Liver (tissue), 9 donors: ENCODE data around the gene PSPC1. TPM values are rescaled to one million over a fixed set of nuclear protein-coding genes. Genes with fewer than 3 reads are reported as not detected.
"Not testable (repeated sequence)": the region's sequence is repeated elsewhere in the genome, so short reads cannot be mapped to it uniquely, and the experiment has no call there.

ENCODE experiments used
- DNase-seq: peaks from one replicate; pipeline ENCODE4 v3.0.0-alpha.2; 2017; ENCODE audit warnings: low spot score
- H3K27ac ChIP-seq, 2 donors: one replicate each; pipeline ENCODE4 v1.7.0; 2013; ENCODE audit warnings: inconsistent platforms in 2 of 2, low read length in 2 of 2, control low read depth in 1 of 2, low read depth in 1 of 2, mild to moderate bottlenecking in 1 of 2
- H3K27me3 ChIP-seq, 4 donors: one replicate each; pipeline versions ENCODE4 v1.6.1 to v1.7.0; 2013; ENCODE audit warnings: low read length in 3 of 4, inconsistent platforms in 1 of 4, mild to moderate bottlenecking in 1 of 4, moderate library complexity in 1 of 4; ENCODE audit not compliant: control insufficient read depth in 4 of 4, insufficient read depth in 4 of 4
- H3K36me3 ChIP-seq, 4 donors: one replicate each; pipeline versions ENCODE4 v1.6.1 to v1.7.0; 2013; ENCODE audit warnings: low read length in 3 of 4, mild to moderate bottlenecking in 3 of 4, low read depth in 1 of 4, moderate library complexity in 1 of 4; ENCODE audit not compliant: control insufficient read depth in 4 of 4, insufficient read depth in 3 of 4
- H3K4me1 ChIP-seq, 4 donors: one replicate each; pipeline versions ENCODE4 v1.6.1 to v1.7.0; 2013; ENCODE audit warnings: low read length in 3 of 4, mild to moderate bottlenecking in 3 of 4, moderate library complexity in 1 of 4; ENCODE audit not compliant: control insufficient read depth in 4 of 4, insufficient read depth in 4 of 4
- H3K4me3 ChIP-seq, 3 donors: one replicate each; pipeline versions ENCODE4 v1.6.1 to v1.7.0; 2013; ENCODE audit warnings: low read length in 3 of 3, control low read depth in 1 of 3, low read depth in 1 of 3, mild to moderate bottlenecking in 1 of 3
- H3K9ac ChIP-seq, 2 donors: one replicate each; pipeline ENCODE4 v1.7.0; 2013; ENCODE audit warnings: low read length in 2 of 2, mild to moderate bottlenecking in 2 of 2, moderate library complexity in 2 of 2, control low read depth in 1 of 2, low read depth in 1 of 2
- H3K9me3 ChIP-seq, 4 donors: one replicate each; pipeline versions ENCODE4 v1.6.1 to v1.7.0; 2013; ENCODE audit warnings: low read length in 3 of 4; ENCODE audit not compliant: control insufficient read depth in 4 of 4
- CTCF ChIP-seq: fragments of 150-350 bp; IDR thresholded peaks from 2 replicates; pipeline ENCODE4 v1.5.1; 2017; ENCODE audit warnings: improper control_type of control experiment, low read depth, low read length; ENCODE audit not compliant: missing input control
- EGR1 ChIP-seq, 2 donors: IDR thresholded peaks; 2 replicates each; pipeline ENCODE4 v1.6.1; 2016 to 2018; ENCODE audit warnings: antibody characterized with exemption in 2 of 2, low read depth in 2 of 2
- FOXA1 ChIP-seq: IDR thresholded peaks from 2 replicates; pipeline ENCODE4 v1.6.1; 2016; ENCODE audit warnings: antibody characterized with exemption
- FOXA2 ChIP-seq: IDR thresholded peaks from 2 replicates; pipeline ENCODE4 v1.6.1; 2016; ENCODE audit warnings: antibody characterized with exemption
- HNF4A ChIP-seq, 2 donors: conservative IDR thresholded peaks; 2 replicates each; pipeline ENCODE4 v1.6.1; 2016; ENCODE audit warnings: antibody characterized with exemption in 2 of 2, mild to moderate bottlenecking in 2 of 2
- JUND ChIP-seq, 2 donors: IDR thresholded peaks; 2 replicates each; pipeline ENCODE4 v1.6.1; 2016; ENCODE audit warnings: antibody characterized with exemption in 2 of 2
- NR2F2 ChIP-seq: IDR thresholded peaks from 2 replicates; pipeline ENCODE4 v1.6.1; 2016; ENCODE audit warnings: antibody characterized with exemption
- RAD21 ChIP-seq, 2 donors: IDR thresholded peaks; 2 replicates each; pipeline ENCODE4 v1.6.1; 2016; ENCODE audit warnings: antibody characterized with exemption in 2 of 2, mild to moderate bottlenecking in 2 of 2
- REST ChIP-seq: IDR thresholded peaks from 2 replicates; pipeline ENCODE4 v1.6.1; 2016; ENCODE audit warnings: antibody characterized with exemption, mild to moderate bottlenecking
- RXRA ChIP-seq, 2 donors: IDR thresholded peaks; 2 replicates each; pipeline ENCODE4 v1.6.1; 2017 to 2018; ENCODE audit warnings: antibody characterized with exemption in 2 of 2, mild to moderate bottlenecking in 1 of 2
- SP1 ChIP-seq: IDR thresholded peaks from 2 replicates; pipeline ENCODE4 v1.6.1; 2018; ENCODE audit warnings: antibody characterized with exemption, mild to moderate bottlenecking
- TAF1 ChIP-seq: conservative IDR thresholded peaks from 2 replicates; pipeline ENCODE4 v1.6.1; 2016; ENCODE audit warnings: antibody characterized with exemption, mild to moderate bottlenecking
- YY1 ChIP-seq: IDR thresholded peaks from 2 replicates; pipeline ENCODE4 v1.6.1; 2016; ENCODE audit warnings: antibody characterized with exemption, mild to moderate bottlenecking
- WGBS: extraction: QIAGEN DNeasy Blood & Tissue Kit; methylation state at CpG from one replicate; pipeline ENCODE4 v1.1.7; 2013; 5-methylcytosine and 5-hydroxymethylcytosine counted together
- polyA plus RNA-seq, 2 donors: library from polyadenylated mRNA; stranded (reverse) in 1 of 2; unstranded in 1 of 2; fragments of 200-250 nt in 1 of 2; fragments of >200 nt in 1 of 2; fragmentation: Nextera tagmentation in 1 of 2; extraction: Ambion mirVana in 1 of 2; gene quantifications; one replicate each; pipeline versions ENCODE4 v1.2.1 to v1.2.3, GENCODE V29; 2013 to 2015
- total RNA-seq, 2 donors: library from RNA; depleted of rRNA; stranded (reverse); fragments of >200 nt; gene quantifications; one replicate each; pipeline ENCODE4 v1.2.3, GENCODE V29; 2014
- TF ChIP-seq, protein P1 (sequence below): IDR thresholded peaks from 2 replicates; pipeline ENCODE4 v1.6.1; 2016; ENCODE audit warnings: antibody characterized with exemption
- TF ChIP-seq, protein P2 (sequence below): IDR thresholded peaks from 2 replicates; pipeline ENCODE4 v1.6.1; 2016; ENCODE audit warnings: antibody characterized with exemption
- donor health status: healthy.
- donor health status: healthy.
- donor health status: healthy.
- donor health status: healthy.
- donor health status: healthy.

The PSPC1 gene
- total and polyA plus RNA-seq, 4 donors: 7.8 to 38.2 (median 20.1) TPM

GRCh38 chr13:19709039-19709438 lies 73.7 kb downstream of the PSPC1 start:
- H3K9ac ChIP-seq, H3K27me3 ChIP-seq, H3K36me3 ChIP-seq, DNase-seq, H3K27ac ChIP-seq, H3K4me3 ChIP-seq, H3K9me3 ChIP-seq, H3K4me1 ChIP-seq: not testable (repeated sequence)
- WGBS: 95% methylated on average over 1 of the region's 1 CpG

DNA sequence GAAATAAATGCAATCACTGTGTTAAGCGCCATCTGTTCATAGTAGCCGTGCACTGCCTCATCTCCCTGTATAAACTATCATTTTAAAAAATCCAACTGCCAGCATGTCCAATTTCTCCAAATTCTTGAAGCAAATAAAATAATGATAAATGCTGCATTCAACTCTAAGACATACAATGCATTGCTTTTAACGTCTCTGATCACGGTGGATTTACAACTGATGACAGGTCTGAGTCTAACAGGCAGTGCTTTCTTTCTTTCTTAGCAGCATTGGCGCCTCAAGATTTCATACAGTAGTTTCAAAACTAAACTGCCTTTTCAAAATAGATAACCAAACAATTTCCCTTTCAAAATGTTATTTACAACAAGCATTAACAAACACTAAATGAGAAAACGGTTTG lies 78.5 kb downstream of the PSPC1 start:
- H3K4me1 ChIP-seq, H3K27me3 ChIP-seq, H3K4me3 ChIP-seq, DNase-seq, H3K9ac ChIP-seq, H3K9me3 ChIP-seq, H3K27ac ChIP-seq, H3K36me3 ChIP-seq: not testable (repeated sequence)
- 91% methylated on average over 6 of the region's 6 CpGs for WGBS

DNA sequence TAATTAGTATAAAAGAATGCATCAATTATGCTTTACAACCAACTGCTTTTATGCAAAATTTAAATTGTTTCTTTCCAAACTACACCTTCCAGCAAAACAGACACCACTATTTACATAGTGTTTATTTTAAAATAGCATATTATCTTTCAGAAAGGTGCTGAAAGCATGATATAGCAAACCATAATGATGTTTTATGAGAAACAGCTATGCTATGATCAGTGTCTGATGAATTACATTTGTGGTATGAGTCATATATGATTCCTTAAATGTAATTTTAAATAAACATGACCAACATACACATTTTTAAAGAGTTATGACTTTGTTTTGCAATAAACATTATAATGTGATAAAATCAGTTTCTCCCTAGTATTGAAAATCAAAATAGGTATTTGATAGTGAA lies 81.1 kb downstream of the PSPC1 start:
- H3K4me3 ChIP-seq, H3K9ac ChIP-seq, H3K4me1 ChIP-seq, H3K36me3 ChIP-seq, DNase-seq, H3K27me3 ChIP-seq, H3K9me3 ChIP-seq, H3K27ac ChIP-seq: not testable (repeated sequence)

- H3K4me1 ChIP-seq, H3K27ac ChIP-seq: not testable (repeated sequence)
- WGBS: 91% methylated on average over 3 of the region's 5 CpGs
Observed at GRCh38 chr13:19700963-19701362, 81.8 kb downstream of the PSPC1 start.

GRCh38 chr13:19695829-19696228 lies 86.9 kb downstream of the PSPC1 start:
- no peak overlapping the region for H3K4me3 ChIP-seq
- no peak overlapping the region for H3K9ac ChIP-seq
- WGBS: 80% methylated on average over 3 of the region's 3 CpGs
- peaks cover 0 to 4% (median under 1%) of the 10 kb centered on the region in 4 donors for H3K36me3 ChIP-seq
- no peaks in the 10 kb centered on the region for H3K4me1 ChIP-seq
- TF ChIP-seq FOXA1 (no peak), REST (no peak), SP1 (no peak), TAF1 (no peak), HNF4A (conservative IDR thresholded peaks at IDR 0.05) (no peak), NR2F2 (no peak), FOXA2 (no peak), CTCF (no peak), RXRA (IDR thresholded peaks at IDR 0.05) (no peak), JUND (IDR thresholded peaks at IDR 0.05) (no peak), RAD21 (IDR thresholded peaks at IDR 0.05) (no peak), YY1 (no peak), EGR1 (IDR thresholded peaks at IDR 0.05; ENCODE audit: low read depth in 2 of 2) (no peak)
- TF ChIP-seq, protein P1, sequence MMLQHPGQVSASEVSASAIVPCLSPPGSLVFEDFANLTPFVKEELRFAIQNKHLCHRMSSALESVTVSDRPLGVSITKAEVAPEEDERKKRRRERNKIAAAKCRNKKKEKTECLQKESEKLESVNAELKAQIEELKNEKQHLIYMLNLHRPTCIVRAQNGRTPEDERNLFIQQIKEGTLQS: no peak
- TF ChIP-seq, protein P2, sequence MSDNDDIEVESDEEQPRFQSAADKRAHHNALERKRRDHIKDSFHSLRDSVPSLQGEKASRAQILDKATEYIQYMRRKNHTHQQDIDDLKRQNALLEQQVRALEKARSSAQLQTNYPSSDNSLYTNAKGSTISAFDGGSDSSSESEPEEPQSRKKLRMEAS: no peak
- H3K9me3 ChIP-seq: no peaks in the 10 kb centered on the region
- no peak overlapping the region for H3K27ac ChIP-seq
- DNase-seq: no peak
- no peaks in the 10 kb centered on the region for H3K27me3 ChIP-seq

More at GRCh38 chr13:19700963-19701362, 81.8 kb downstream of the PSPC1 start:
- not testable (repeated sequence) for H3K4me3 ChIP-seq, H3K36me3 ChIP-seq, DNase-seq, H3K9me3 ChIP-seq, H3K27me3 ChIP-seq, H3K9ac ChIP-seq
